DMS53 treated with DMSO at 0.1 percent for 48 hours (cell line): Measurements from ENCODE around the gene MYH3.

Source experiments
- DNase-seq: peaks from one replicate; lab custom pipeline; 2025; ENCODE audit not compliant: unreplicated experiment; lab: John Stamatoyannopoulos, UW

Gene MYH3

DNA sequence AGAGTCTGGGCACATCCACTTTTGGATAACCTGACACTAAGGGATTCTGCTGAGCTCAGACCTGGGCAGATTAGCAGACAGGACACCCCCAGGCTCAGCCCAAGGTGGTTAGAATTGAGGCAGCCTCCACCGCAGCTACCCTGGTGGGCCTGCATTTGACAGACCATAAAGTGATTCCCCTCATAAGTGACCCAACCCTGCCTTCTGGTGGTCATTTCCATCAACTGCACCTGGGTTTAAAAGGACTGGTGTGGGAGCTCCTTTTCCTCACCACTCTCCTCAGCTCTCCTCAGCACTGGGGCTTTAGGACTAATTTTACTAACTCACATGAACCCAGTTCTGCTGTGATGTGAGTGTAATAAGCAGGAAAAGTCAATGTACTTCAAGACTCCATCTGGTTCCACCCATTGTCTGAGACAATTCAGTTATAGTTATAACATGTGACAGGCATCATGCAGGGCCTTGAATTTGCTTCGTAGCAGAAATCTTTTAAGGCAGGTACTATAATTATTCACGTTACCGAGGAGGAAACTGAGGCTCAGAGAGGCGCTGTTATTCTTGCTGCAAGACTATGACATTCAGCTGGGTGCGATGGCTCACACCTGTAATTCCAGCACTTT lies 42.5 kb downstream of the MYH3 start:
- no peak for DNase-seq

DNA sequence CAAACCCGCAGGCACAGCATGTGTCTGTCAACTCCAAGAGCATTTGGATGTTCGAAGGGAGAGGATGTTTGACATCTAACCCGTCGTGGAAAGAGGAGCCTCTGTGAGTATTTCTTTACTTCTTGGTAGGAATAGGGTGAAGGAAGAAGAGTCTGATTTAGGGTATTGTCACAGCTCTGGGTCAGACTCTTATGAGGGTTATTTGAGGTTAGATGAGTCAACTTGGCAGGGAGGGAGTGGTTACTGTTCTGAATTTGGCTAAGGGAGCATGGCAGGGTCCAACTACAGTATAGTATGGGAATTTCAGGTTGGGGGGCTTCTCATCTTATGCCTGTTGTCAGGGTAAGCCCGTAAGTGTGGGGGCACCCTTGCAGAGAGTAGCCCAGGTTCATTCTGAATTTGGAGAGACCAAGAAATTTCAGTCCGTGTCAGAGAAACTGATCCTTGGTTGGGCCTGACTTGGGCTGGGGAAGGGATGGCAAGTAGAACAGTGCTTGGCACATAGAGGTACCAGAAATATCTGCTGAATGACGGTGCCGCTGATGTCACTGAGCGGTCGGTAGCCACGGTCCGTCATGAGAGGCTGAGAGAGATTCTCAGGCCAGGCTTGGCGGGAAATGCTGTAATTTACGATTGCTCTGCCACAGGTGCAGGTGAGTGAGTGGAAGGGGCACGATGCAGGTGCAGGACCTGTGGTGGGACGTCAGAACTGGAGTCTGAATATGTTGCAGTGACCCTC lies 43.2 kb downstream of the MYH3 start:
- DNase-seq = no peak

DNA sequence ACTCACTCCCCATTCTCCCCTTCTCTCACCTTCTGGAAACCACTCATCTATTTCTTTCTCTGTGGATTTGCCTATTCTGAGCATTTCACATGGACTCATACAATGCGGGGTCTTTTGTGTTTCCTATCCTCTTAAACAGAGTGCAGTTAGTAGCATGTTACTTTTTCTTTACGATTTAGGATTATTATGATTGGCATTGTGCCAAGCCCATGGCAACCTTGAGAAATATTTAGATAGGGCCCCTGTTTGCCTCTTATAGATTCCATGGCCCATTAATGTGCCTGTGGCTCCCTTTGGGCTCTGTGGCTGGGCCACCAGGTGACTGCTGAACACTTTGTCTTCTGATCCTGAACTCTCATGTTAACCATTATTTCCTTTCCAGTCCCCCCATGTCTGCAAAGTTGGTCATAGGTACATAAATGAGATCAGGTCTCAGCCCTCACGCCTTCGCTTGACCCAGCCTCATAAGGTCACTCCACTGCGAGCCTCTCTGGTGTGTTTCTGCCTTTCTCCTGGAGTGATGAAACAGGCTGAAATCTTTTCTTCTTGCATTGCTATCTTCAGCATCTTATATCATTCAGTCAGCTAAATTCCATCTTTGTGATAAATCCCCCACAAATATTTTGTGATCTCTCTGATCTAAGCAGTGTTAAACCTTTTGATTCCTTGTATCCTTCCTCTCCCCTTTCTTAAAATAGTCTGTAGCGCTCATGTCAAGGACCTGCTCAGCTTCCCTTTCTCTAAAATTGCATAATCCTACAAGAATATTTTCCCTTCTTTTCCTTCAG lies 44.0 kb downstream of the MYH3 start:
- no peak for DNase-seq

DNA sequence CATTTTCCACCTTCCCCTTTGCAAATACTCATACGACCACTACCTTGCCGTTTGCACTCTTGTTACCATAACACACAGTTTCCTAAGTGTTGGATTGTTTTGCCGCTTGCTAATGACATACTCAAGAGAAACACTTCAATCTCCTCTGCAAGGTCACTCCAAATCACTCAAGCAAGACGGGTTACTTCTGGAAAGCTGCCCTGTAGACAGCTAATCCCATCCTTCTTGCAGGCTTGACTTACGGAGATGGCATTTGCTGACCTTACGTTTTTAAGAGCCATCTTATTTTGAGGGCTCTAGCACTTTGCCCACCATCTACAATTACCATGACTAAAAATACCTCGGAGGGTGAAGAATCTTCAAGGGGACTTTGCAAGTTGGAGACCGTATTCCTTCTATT lies 46.2 kb downstream of the MYH3 start:
- DNase-seq = no peak

DNA sequence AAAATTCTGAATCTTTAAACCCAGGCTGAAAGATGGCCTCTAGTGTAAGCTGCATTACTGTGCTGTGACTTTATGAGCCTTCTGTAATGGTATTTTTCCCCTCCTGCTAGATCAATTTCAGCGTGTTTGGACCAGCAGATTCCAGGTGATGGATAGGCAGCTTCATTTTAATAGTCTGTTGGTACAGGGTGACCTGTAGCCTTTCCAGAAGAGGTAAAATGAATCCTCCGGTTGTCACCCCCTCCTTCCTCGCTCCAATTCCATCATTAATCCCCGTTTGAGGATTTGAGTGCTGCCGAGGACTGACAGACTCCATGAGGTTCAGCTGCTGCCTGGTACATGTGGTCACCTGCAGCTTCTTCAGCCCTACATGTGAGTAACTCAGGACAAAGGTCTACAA lies 48.9 kb downstream of the MYH3 start:
- DNase-seq = no peak

DNA sequence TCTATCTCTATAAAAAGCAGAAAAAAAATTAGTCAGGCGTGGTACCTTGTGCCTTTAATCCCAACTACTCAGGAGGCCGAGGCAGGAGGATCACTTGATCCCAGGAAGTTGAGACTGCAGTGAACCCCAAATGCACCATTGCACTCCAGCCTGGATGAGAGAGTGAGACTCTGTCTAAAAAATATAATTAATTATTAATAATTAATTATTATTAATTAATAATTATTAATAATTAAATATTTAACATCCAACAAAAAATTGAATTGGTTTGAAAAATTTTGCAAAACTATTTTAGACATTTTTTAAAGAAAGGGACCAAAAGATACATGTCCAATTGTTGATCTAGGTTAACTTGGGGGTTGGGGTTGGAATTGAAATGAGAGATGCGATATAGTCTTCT lies 51.0 kb downstream of the MYH3 start:
- DNase-seq = no peak

DNA sequence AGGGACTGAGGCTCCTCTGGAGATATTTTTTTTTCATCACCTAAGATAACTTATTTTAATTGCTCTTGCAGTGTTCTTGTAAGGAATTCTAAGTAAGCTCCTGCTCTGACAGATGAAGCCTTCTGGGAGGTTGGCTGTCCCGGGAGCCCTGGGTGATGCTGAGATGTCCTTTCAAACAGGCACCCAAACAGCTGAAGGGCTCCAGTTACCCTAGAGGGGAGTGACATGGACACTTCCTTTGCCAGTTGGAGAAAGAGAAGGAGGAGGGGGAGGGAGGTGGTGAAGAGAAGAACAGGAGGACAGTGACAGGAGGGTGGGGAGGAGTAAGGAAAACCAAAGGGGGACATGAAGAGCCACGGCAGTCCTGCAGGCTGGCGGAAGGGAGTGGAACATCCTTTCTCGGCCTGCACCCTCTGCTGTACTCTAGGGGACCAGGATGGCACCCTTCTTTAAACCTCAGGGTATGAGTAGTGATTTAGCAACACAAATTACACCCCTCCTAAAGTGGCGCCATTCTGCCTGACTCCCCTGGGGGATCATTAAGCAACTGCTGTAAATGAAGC lies 51.8 kb downstream of the MYH3 start:
- no peak for DNase-seq

DNA sequence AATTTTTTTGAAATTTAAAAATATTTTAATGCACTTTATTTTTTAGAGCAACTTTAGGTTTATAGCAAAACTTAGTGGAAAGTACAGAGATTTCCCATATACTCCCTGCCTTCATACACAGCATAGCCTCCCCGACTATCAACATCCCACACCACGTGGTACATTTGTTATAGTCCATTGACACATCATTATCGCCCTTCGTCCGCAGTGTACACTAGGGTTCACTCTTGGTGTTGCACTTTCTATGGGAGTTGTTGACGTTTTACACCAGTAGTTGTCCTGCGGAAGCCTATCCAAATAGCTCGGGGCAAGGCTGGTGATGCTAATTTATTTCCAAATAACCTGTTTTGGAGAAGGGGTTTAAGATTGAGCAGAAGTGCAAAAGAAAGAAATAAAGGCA lies 52.6 kb downstream of the MYH3 start:
- no peak for DNase-seq

DNA sequence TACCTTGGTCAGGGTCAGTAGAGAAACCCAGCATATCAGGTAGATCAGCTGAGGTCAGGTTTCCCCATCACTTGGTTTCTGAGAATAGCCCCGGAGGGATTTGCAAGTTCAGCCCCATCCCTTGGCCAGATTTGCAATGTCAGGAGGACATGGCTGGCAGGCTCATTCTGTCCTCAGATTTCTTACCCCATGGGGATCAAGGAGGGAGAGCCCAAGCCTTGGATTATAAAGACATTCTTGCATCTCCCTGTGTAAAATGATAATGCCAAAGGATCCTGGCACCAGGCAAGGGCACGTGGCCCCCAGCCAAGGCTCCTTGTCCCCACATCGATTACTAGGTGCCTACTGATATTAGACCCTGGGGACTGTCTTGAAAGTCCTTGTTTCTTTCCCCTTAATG lies 53.2 kb downstream of the MYH3 start:
- no peak for DNase-seq

DNA sequence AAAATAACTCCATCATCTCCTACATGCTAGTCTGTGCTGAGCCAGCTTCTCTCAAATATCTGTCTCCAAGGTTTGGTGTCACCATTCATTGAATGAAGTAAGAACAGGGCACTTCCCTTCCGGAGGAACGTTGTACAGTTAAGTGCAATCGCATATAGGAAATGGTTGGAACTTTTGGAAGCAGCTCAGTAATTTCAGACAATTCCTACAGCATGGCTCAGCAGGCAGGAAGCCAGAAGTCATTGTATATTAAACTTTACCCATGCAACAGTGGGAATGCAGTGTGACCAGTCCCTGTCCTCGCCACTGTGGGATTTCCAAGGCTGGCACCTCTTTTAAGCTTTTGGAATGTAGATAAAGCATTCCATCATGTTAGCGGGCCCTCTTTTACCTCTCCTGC lies 56.5 kb downstream of the MYH3 start:
- DNase-seq = no peak

DNA sequence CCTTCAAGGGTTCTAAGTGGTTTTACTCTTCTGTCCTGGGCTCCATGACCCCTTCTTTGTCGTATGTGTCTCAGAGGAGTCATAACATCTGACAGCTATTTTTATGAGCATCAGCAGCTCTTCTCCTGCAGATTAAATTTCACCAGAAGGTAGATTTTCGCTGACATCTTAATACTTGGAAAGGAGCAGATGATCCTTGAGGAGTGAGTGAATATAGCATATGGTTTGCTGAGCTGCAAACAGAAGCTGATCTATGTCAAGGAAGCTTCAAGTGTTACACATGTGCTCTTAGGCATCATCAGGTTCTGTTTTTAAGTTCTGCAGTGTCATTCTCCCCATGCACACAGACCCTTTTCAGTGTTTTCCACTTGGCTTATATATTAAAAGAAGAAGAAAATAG lies 58.5 kb downstream of the MYH3 start:
- DNase-seq = no peak

DNA sequence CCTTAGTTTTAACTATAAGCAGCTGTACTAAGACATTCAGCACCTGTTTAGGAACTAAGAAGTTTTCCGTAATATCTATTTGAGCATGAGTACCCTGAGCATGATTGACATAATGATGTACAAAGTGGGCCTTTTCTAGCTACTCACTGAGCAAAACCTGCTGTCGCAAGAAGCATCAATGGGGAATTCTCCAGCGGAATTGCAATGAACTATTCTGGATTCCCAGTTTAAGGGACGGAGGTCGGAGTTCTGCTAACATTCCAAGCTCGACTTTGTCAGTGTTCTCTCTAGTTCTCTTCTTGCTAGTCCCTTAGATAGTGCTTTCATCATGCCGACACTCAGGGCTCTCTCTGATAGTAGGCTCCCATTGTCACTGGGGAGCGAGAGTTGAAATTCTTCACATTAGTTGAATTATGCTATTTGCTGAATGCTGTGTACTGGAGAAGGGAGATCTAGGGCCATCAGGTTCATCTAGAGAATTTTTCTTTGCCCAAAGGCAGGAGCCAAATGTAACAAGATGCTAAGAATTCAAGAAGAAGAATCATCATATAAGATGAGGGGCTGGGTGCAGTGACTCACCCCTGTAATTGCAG lies 67.5 kb downstream of the MYH3 start:
- no peak for DNase-seq

DNA sequence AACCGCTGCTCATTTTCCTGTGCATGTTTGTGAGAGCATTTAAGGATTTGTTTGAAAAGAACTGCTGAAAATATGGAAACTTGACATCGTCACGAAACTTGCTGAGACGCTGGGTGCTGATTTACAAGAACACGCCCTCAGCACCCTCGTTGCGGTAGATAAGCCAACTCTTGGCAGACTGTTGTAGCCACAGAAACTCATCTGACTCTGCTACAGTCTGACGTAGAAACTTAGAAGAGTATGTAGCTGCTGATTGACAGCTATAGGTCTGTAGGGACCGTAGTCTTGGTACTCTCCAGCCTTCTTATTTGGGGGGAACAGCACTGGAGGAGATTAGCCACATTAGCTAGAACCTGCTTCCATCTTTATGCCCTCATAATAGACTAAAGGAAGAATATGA lies 71.6 kb downstream of the MYH3 start:
- no peak for DNase-seq

DNA sequence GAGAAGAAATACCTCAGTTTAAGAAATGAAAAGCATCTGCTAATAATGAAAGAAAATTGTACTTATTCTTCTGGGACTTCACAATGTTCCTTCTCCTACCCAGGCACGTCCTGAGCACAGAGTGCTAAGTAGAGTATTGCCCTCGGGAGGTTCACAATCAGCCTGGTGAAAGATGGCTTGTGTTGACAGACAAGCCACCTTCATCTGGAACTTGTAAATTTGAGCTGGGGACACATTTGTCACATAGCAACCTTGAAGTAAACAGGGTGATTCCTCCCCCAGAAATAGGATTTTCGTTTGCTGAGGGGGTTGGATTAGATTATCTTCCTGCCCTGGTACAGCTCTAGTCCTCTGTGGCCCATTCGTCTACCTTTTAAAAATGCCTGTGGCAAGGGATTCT lies 73.3 kb downstream of the MYH3 start:
- no peak for DNase-seq

DNA sequence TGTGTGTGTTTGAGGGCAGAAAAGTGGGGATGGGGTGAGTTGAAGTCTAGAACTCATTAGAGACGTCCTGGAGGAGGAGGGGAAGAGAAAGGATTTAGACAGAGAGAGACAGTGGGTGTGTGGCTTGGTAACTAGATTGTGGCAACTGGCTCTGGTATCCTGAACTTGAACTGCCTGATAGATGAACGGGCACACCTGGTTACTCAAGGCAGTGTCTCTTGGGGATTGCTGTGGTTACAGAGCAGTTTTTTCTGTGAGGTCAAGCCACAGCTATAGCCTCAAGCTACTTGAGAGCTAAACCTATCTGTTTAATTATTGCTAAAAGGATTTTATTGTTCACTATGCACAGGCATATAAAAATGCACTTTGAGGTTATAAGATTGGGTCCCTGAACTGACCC lies 77.8 kb downstream of the MYH3 start:
- DNase-seq = no peak
